GM21619 (cell line): ENCODE measurements around the gene CPAMD8.

ENCODE experiments used
- ATAC-seq: cut with Tn5 transposase; IDR thresholded peaks from one replicate; pipeline ENCODE4 v1.9.1; 2021; ENCODE audit not compliant: unreplicated experiment

Gene CPAMD8

DNA sequence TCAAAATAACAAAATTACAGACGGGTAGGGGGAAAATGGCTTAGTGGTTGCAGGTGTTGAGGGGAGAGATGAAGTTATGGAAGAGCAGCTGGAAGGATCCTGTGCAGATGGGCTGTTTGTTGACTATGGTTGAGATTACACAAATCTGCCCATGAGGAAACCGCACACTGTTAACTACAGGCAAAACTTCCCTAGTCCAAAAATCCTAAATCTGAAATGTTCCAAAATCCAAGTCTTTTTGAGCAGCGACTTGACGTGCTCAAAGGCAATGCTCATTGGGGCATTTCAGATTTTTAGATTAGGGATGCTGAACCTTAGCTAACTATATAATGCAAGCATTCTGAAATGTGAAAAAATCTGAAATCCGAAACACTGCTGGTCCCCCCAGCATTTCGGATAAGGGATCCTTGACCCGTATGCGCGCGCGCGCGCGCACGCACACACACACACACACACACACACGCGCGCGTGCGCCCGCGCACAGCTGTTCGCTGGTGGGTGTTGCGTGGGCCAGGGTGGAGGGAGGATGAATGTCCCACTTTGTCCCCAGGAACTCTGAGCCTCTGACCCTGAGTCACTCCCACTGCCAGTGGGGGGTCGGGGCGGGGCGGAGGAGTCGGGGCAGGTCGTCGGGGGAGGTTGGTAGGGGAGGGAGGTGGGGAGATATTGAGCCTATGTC, 131.0 kb downstream of the CPAMD8 start:
- ATAC-seq = no peak

DNA sequence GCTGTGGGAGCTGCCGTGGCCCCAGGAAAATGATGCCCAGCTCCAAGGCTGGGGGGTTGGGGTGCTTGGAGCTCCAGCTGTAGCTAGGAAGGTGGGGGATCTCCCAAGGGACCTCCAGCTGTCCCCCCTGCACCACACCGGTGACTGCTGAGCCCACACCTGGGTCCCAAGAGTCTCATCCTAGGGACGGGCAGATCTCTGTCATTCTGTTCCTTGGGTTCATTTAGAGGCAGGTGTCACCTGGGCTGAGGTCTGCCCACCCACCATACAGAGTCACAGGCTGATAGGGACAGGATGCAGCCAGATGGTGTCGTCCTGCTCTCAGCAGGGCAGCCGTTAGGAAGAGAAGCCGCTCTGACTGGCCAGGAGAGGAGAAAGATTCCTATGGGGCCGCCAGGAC, 132.5 kb downstream of the CPAMD8 start:
- no peak for ATAC-seq

DNA sequence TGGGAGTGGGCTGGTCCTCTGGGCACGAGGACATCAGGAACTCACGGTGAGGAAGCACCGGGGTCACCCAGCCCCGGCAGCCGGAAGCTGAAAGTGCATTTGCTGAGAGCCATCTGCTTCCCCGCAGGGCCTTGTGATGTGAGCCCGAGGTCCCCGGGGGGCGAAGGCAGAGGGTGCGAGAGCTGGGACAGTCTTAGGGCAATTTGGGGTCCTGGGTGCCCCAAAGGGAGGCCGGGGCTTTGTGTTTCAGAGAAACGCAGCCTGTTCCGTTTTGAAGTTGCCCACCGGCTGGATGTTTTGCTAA, 133.0 kb downstream of the CPAMD8 start:
- no peak for ATAC-seq

DNA sequence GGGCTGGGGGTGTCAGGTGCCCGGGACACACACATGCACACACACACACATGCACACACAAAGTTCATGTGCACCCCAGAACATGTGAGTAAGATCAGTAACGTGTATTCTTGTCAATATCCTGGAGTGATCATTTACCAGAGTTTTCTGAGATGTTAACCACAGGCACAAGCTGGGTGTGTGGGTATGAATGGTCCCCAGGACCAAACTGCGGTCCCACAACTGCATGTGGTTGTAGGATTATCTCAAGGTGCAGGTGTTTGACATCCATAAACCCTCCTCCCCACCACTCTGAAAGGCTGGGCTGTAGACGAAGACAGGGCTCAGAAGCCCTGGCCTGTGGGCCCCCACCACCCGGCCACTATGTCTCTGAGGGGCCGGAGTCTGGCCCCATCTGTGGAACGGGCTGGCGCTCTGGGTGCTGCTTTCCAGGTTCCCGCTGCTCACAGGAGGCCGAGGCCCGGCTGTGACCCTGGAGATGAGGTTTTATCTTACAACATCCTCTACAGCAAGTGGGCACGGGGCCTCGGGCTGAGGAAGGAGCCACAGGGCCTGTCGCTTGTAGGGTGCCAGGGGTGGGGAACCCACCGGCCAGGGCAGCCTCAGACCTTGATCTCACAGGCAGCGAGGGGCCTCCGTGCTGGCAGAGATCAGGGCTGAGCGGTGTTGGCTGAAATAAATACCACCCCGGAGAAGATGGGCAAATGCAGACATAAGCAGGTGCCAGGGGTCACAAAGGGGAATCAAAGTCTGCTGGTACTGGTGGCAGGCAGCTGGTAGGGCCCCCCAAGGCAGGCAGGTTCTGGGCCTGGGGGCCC, 133.5 kb downstream of the CPAMD8 start:
- ATAC-seq = no peak

DNA sequence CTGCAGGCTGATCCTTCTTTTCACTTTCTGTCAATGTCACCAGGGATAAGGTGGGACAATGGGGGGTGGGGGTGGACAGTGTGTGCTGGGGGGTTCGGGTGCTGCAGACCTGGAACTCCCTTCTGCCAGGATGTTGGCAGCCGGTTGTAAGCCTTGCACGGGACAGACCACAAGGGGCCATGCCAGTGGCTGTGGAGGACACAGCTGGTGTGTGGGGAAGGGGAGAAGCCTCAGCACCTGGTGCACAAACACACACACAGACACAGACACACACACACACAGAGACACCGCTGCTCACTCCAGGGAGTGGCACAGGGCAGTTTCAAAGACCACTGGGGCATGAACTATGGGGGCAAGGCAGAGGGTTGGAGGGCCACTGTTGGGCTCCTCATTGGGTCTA, 134.2 kb downstream of the CPAMD8 start:
- no peak for ATAC-seq

DNA sequence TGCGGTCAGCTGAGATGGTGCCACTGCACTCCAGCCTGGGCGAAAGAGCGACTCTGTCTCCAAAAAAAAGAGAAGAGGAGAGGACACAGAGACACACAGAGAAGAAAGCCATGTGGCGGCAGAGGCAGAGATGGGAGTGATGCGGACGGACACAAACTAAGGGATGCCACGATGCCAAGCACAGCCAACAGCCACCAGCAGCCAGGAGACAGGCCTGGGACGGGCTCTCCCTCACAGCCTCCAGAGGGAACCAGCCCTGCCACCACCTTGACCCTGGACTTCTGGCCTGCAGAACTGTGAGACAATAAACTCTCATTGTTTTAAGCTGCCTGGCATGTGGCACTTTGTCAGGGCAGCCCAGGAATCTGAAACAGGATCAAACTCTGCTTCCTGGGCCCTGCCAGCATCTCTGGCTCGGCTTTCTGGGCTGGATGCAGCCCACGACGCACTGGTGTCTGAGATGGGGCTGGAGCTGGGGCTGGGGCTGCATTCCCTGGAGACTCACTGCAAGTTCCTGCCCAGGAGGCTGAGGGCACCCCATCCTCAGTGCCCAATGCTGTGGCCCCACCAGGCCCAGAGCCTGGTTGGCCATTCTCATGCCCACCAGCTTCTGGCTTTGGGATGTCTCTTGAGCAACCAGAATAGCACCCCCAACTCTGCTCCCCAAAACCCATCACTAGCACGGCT, 134.8 kb downstream of the CPAMD8 start:
- no peak for ATAC-seq

DNA sequence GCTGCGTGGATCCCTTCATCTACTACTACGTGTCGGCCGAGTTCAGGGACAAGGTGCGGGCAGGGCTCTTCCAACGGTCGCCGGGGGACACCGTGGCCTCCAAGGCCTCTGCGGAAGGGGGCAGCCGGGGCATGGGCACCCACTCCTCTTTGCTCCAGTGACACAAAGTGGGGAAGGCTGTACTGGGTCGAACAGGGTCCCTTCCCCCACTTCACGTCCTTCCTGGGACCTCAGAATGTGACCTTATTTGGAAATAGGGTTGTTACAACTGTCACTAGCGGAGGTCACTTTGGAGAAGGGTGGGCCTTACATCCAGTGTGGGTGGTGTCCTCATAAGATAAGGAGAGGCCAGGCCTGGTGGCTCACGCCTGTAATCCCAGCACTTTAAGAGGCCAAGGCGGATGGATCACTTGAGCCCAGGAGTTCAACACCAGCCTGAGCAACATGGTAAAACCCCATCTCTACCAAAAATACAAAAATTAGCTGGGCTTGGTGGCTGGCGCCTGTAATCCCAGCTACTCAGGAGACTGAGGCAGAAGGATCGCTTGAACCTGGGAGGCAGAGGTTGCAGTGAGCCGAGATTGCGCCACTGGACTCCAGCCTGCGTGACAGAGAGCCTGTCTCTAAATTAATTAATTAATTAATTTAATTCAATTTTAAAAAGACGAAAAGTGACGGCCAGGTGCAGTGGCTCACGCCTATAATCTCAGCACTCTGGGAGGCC, 136.0 kb downstream of the CPAMD8 start:
- ATAC-seq = no peak

DNA sequence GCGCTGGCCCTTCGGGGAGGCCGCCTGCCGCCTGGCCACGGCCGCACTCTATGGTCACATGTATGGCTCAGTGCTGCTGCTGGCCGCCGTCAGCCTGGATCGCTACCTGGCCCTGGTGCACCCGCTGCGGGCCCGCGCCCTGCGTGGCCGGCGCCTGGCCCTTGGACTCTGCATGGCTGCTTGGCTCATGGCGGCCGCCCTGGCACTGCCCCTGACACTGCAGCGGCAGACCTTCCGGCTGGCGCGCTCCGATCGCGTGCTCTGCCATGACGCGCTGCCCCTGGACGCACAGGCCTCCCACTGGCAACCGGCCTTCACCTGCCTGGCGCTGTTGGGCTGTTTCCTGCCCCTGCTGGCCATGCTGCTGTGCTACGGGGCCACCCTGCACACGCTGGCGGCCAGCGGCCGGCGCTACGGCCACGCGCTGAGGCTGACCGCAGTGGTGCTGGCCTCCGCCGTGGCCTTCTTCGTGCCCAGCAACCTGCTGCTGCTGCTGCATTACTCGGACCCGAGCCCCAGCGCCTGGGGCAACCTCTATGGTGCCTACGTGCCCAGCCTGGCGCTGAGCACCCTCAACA, 136.6 kb downstream of the CPAMD8 start:
- no peak for ATAC-seq

DNA sequence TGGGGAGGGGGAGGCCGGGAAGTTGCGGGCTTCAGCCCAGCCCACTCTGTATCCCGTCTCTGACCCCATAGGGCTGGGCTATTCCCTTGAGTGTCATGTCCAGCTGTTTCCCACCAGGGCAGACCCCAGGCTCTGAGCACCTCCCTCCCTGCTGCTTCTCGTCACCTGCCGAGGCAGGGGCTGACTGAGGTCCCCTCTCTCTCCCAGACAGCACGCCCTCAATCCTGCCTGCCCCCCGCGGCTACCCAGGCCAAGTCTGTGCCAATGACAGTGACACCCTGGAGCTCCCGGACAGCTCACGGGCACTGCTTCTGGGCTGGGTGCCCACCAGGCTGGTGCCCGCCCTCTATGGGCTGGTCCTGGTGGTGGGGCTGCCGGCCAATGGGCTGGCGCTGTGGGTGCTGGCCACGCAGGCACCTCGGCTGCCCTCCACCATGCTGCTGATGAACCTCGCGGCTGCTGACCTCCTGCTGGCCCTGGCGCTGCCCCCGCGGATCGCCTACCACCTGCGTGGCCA, 137.2 kb downstream of the CPAMD8 start:
- ATAC-seq = no peak

DNA sequence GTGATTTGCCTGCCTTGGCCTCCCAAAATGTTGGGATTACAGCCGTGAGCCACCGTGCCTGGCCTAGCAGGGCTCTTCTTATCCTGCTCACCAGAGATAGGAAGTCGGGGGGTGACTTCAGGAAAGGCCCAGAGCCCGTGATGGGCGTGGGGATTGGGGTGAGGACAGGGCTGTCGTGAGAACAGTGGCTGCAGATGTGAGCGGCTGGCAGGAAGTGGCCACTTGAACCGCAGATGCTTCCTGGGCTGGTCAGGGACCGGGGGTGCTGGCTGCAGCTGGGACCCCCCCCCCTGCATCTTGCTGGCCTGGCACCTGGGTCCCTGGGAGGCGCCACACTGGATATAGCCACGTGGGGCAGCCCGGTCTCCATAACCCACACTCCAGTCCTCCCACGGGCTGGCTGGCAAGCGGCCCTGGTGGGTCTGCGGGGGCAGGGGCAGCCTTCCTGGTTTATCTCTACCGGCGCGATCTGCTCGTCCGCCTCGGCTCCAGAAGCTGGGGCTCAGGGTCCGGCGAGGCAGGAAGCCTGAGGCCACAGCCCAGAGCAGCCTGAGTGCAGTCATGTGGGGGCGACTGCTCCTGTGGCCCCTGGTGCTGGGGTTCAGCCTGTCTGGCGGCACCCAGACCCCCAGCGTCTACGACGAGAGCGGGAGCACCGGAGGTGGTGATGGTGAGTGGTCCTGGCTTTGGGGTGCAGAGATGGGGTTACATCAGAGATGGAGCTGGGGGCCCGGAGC, 137.8 kb downstream of the CPAMD8 start, which contains the start of gene F2RL3:
Gene F2RL3 (plus strand): TSS at position 371 of the 737 bp plus-strand sequence. CDS start 191 bp downstream, at position 562.
- peak; percentile 44 for ATAC-seq

DNA sequence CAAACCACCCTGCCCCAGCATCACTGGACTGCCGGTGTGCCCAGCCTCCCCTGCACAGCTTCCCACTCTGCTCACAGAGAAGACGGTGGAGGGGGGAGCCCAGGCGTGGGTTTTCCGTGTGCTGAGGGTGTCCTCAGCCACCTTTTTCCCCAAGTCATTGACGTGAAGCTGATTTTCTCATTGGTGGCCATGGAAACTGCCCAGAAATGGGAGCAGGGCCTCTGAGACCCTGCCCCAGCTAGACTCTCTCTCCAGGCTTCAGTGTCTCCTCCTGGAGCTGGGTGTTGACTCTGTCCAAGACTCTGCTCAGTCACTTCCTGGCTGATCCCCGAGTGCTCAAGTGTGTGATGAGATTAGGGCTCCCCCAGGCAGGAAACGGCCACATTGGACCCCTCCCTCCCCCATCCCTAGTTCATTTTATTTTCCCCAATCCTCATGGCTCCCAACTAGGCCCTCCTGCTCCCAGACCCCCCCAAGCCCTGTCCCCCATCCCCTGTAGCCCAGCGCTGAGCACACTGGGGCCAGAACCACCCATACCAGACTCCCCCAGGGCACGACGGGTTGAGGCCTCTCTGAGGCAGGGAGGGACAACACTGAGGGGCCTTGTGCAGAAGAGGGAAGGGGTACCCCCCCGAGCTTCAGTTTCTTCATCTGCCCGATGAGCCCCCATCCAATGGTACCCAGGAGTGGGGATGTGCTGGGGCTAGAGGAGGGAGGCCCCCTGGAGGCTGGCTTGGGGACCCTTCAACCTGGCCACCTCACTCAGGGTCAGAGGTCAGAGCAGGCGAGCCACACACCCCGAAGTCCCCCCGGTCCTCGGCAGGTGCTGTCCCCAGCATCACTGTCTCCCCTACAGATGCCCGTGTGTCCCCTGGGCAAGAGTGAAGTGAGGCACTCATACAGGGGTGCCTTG, 139.0 kb downstream of the CPAMD8 start:
- ATAC-seq = no peak

DNA sequence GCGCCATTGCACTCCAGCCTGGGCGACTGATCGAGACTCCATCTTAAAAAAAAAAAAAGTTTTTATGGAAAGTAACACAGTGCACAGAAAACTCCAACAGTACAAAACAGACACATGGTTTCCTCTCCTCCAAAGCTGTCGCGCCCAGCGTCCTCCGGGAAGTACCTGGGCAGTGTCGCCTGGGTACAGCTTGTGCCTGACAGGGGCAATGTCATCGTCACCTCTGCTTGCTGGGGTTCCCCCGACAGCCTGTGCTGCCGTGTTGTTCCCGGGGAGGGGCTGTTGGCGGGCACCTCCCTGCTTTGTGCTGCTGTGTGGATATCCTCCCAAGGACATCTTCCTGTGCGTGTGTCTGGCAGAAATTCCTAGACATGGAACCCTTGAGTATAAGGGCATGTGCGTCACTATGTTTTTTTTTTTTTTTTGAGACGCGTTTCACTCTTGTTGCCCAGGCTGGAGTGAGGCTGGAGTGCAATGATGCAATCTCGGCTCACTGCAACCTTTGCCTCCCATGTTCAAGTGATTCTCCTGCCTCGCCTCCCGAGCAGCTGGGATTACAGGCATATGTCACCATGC, 140.2 kb downstream of the CPAMD8 start:
- ATAC-seq = no peak

DNA sequence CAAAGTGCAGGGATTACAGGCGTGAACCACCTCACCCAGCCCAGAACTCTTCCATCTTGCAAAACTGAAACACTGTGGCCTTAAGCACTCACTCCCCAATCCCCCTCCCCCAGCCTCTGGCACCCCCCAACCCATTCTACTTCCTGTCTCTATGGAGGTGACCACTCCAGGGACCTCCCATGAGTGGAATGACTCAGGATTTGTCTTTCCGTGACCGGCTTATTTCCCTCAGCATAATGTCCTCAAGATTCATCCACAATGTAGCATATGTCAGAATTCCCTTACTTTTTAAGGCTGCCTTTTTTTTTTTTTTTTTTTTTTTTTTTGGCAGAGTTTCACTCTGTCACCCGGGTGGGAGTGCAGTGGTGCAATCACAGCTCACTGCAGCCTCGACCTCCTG, 141.4 kb downstream of the CPAMD8 start:
- no peak for ATAC-seq

DNA sequence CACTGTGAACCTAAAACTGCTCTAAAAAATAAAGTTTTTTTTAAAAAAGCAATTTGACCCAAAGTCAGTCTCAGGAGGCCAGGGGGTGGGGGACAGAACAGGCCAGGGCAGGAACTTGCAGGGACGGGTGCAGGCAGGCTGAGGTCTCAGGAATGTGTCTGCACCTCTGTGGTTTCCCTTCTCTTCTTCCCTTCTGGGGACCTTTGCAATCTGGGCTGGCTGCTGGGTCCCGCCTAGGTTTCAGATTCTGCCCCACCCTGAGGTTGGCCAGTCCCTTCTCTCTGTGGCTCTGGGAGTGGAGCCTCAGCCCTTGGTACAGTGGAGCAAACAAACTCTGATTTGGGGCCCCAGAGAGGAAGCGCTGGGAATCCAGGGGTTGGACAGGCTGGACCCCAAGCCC, 143.1 kb downstream of the CPAMD8 start:
- ATAC-seq = no peak

DNA sequence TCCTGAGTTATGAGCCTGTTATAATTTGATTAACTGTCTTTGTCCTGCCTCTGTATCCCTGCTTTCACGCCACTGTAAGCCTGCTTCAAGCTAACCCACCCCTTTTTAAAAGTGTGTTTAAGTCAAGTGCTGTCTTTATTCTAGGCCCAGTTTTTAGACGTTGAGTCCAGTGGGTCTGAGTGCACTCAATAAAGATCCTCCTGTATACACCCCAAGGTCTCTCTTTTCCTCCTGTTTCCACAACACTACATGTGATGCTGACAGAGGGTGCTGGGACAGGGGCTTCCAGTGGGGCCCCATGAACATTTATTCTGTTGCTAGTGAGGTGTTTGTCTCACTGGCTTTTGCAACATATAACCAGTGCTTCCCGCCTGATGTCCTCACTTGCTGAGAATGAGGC, 144.5 kb downstream of the CPAMD8 start:
- no peak for ATAC-seq

DNA sequence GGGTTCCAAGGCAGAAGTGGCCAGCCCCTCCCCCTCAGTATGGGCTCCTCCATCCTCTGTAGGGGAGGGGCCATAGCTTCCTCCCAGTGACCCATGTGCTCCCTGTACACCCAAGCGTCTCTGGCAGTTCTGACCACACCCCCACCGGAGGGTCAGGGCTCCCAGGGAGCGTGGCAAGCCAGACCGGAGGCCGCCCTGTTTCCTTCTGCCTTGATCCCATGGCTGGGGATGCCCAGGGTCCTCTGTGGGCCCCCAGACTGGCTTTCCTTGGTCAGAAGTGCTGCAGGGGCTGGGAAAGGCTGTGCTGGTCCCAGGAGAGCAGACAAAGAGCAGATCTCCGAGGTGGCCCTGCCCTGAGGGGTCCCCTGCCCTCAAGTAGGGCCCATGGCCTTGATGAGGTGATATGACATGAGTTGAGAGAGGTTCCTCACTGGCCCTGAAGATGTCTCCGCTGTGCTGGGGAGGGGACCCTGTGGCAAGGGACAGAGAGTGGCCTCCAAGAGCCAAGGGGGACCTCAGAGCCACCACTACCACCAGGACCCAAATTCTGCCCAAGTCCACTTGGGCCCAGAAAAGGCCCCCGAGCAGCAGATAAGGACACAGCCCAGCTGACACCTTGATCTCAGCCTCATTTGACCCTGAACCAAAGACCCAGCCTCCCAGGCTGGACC, 145.6 kb downstream of the CPAMD8 start:
- ATAC-seq = no peak

DNA sequence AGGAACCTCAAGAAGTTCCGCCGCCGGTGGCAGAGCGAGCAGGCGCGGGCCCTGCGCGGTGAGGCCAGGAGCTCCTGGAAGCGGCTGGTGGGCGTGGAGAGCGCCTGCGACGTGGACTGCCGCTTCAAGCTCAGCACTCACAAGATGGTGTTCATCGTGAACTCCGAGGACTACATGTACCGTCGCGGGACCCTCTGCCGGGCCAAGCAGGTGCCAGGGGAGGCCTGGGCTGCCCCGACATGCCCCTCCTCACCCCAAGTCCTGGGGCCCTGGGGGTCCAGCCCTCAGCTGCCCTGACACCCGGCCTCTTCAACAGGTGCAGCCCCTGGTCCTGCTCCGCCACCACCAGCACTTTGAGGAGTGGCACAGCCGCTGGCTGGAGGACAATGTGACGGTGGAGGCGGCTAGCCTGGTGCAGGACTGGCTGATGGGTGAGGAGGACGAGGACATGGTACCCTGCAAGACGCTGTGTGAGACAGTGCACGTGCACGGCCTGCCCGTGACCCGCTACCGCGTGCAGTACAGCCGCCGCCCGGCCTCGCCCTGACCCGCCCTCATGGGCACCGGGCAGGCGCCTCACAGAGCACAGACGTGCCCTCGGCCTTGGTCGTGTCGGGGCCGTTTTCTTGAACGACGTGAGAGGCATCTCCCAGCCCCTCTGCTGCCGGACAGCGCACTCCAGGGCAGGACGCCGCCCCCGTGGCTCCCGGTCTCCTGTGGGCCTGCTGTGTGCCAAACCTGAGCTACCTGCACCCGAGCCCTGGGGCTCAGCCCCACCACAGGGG, 148.2 kb downstream of the CPAMD8 start:
- ATAC-seq = no peak
